ENCODE results near the gene BTRC. TPM values are rescaled to one million over a fixed set of nuclear protein-coding genes. Genes with fewer than 3 reads are reported as not detected.

Gene BTRC
- total and polyA plus RNA-seq, 4 donors, result 3.1 to 16.4 (median 9.3) TPM

GRCh38 chr10:101444058-101444898 lies 90.3 kb downstream of the BTRC start:
- H3K9me3 ChIP-seq (ENCODE audit: control insufficient read depth in 4 of 4, insufficient read depth in 3 of 4, low read length in 3 of 4), result no peaks in the 10 kb centered on the region
- DNase-seq (peak in 1 of 3 donors; percentile 14), ATAC-seq (ENCODE audit: insufficient read depth, low FRiP score) (no peak)
- 84 to 95% methylated on average over 2 of the region's 2 CpGs for WGBS, 2 donors
- H3K36me3 ChIP-seq (ENCODE audit: control insufficient read depth in 4 of 4, insufficient read depth in 4 of 4, low read length in 4 of 4), result no peaks in the 10 kb centered on the region
- TF ChIP-seq CTCF (IDR thresholded peaks at IDR 0.05; ENCODE audit: control extremely low read depth, extremely low read depth), result no peak
- no peaks in the 10 kb centered on the region for H3K27me3 ChIP-seq (ENCODE audit: control insufficient read depth in 3 of 3, insufficient read depth in 3 of 3, low read length in 2 of 3)
- H3K4me1 ChIP-seq (ENCODE audit: control insufficient read depth in 5 of 5, insufficient read depth in 5 of 5, low read length in 5 of 5), result peaks cover 0 to 17% (median 4%) of the 10 kb centered on the region in 5 donors
- H3K4me3 ChIP-seq, result no peak overlapping the region
- H3K9ac ChIP-seq (ENCODE audit: insufficient read depth in 1 of 2, low read length in 2 of 2), result no peak overlapping the region
- no peak overlapping the region for H3K27ac ChIP-seq (ENCODE audit: low read depth in 1 of 2, low read length in 1 of 2)

- WGBS, 2 donors, result 79 to 86% methylated on average over 2 of the region's 2 CpGs
Measured at GRCh38 chr10:101446071-101446470, 92.1 kb downstream of the BTRC start.

DNA sequence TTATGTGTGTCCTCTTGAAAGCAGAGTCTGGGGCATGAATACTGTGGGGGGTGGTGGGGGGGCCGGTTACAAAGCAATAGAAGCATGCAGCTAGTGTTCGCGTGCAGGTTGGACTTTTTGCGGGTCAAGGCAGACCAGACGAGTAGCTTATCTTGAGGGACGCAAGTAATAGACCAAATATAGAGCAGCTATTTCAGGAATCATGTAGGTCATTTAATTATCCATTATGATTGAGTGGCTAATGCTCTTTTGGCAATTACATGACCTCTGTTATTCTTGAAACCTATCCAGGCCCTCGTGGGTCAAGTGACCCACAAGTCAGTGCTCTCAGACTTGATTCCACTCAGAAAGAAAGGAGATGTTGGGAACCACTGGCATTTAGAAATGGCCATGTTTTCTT lies 93.0 kb downstream of the BTRC start:
- Histone ChIP-seq H3K36me3 (ENCODE audit: control insufficient read depth in 4 of 4, insufficient read depth in 4 of 4, low read length in 4 of 4) (no peaks in the 10 kb centered on the region), H3K4me3 (no peak overlapping the region), H3K27me3 (ENCODE audit: control insufficient read depth in 3 of 3, insufficient read depth in 3 of 3, low read length in 2 of 3) (no peaks in the 10 kb centered on the region), H3K4me1 (ENCODE audit: control insufficient read depth in 5 of 5, insufficient read depth in 5 of 5, low read length in 5 of 5) (peaks cover 0 to 26% (median 7%) of the 10 kb centered on the region in 5 donors), H3K27ac (ENCODE audit: low read depth in 1 of 2, low read length in 1 of 2) (no peak overlapping the region), H3K9ac (ENCODE audit: insufficient read depth in 1 of 2, low read length in 2 of 2) (no peak overlapping the region), H3K9me3 (ENCODE audit: control insufficient read depth in 4 of 4, insufficient read depth in 3 of 4, low read length in 3 of 4) (no peaks in the 10 kb centered on the region)
- DNase-seq (no peak), ATAC-seq (ENCODE audit: insufficient read depth, low FRiP score) (no peak)
- 78 to 90% methylated on average over 7 of the region's 7 CpGs for WGBS, 2 donors
- TF ChIP-seq CTCF (IDR thresholded peaks at IDR 0.05; ENCODE audit: control extremely low read depth, extremely low read depth), result no peak

More at GRCh38 chr10:101446071-101446470, 92.1 kb downstream of the BTRC start:
- Histone ChIP-seq H3K4me1 (ENCODE audit: control insufficient read depth in 5 of 5, insufficient read depth in 5 of 5, low read length in 5 of 5) (peaks cover 0 to 20% (median 4%) of the 10 kb centered on the region in 5 donors), H3K27ac (ENCODE audit: low read depth in 1 of 2, low read length in 1 of 2) (no peak overlapping the region), H3K27me3 (ENCODE audit: control insufficient read depth in 3 of 3, insufficient read depth in 3 of 3, low read length in 2 of 3) (no peaks in the 10 kb centered on the region), H3K9me3 (ENCODE audit: control insufficient read depth in 4 of 4, insufficient read depth in 3 of 4, low read length in 3 of 4) (no peaks in the 10 kb centered on the region), H3K4me3 (no peak overlapping the region), H3K9ac (ENCODE audit: insufficient read depth in 1 of 2, low read length in 2 of 2) (no peak overlapping the region), H3K36me3 (ENCODE audit: control insufficient read depth in 4 of 4, insufficient read depth in 4 of 4, low read length in 4 of 4) (no peaks in the 10 kb centered on the region)
- TF ChIP-seq CTCF (IDR thresholded peaks at IDR 0.05; ENCODE audit: control extremely low read depth, extremely low read depth), result no peak
- ATAC-seq (ENCODE audit: insufficient read depth, low FRiP score) (no peak), DNase-seq (no peak)

All from lung (tissue), 12 donors.